ENCODE measurements around the gene RABAC1. TPM values are rescaled to one million over a fixed set of nuclear protein-coding genes. Genes with fewer than 3 reads are reported as not detected.

The RABAC1 gene
- total and polyA plus RNA-seq, 2 of the 8 experiments (the other 6 are each of a cell fraction or from before 2014, with no cell fraction given): 124 to 439 TPM

GRCh38 chr19:41987141-41987860, 28.2 kb upstream of the RABAC1 start:
- no peaks in the 10 kb centered on the region for H3K27me3 ChIP-seq (replicated peaks in 1 of 4; ENCODE audit: control insufficient read depth in 3 of 4, extremely low read depth in 1 of 4, insufficient read depth in 3 of 4, low read length in 3 of 4)
- H2BK120ac ChIP-seq (replicated peaks; ENCODE audit: low read depth, low read length): no peak overlapping the region
- POLR2A ChIA-PET (ENCODE audit: partially characterized antibody): interaction anchor here (0.6 kb wide), 2 partner anchors 74 to 658 kb away, joined by 3 to 6 read pairs; no protein-coding TSS in a partner anchor
- no peak overlapping the region for H3K18ac ChIP-seq (ENCODE audit: extremely low read depth, low read length)
- H3K79me2 ChIP-seq (ENCODE audit: control insufficient read depth in 1 of 2, insufficient read depth in 2 of 2, low read length in 2 of 2): no peaks in the 10 kb centered on the region
- H2AFZ ChIP-seq (ENCODE audit: low read length): no peak overlapping the region
- H3K79me1 ChIP-seq (ENCODE audit: low read depth, low read length): no peaks in the 10 kb centered on the region
- FAIRE-seq: no peak
- H2BK20ac ChIP-seq (ENCODE audit: low read length): no peak overlapping the region
- H3K56ac ChIP-seq (replicated peaks; ENCODE audit: insufficient read length, low read depth, low read length): no peak overlapping the region
- H3K4me3 ChIP-seq (ENCODE audit: extremely low read depth in 1 of 4, insufficient read depth in 2 of 4, low read depth in 3 of 4, low read length in 4 of 4): no peak overlapping the region
- no peak overlapping the region for H3K4me2 ChIP-seq (ENCODE audit: insufficient read depth in 1 of 2, low read depth in 2 of 2, low read length in 2 of 2)
- H2AK5ac ChIP-seq (ENCODE audit: low read depth, low read length): no peak overlapping the region
- H3K36me3 ChIP-seq (ENCODE audit: control insufficient read depth in 2 of 4, insufficient read depth in 4 of 4, low read length in 3 of 4): peaks cover 2 to 8% (median 7%) of the 10 kb centered on the region in 4 experiments; a peak in 3 of 8 replicates
- peaks cover 4 to 8% of the 10 kb centered on the region in 2 experiments for H4K20me1 ChIP-seq (replicated peaks in 1 of 2; ENCODE audit: control insufficient read depth in 1 of 2, insufficient read depth in 2 of 2, low read length in 2 of 2)
- no peak overlapping the region for H4K5ac ChIP-seq (ENCODE audit: insufficient read length, low read depth, low read length)
- H3K9ac ChIP-seq (replicated peaks in 1 of 4; ENCODE audit: extremely low read depth in 1 of 4, low read depth in 3 of 4, low read length in 3 of 4): no peak overlapping the region
- no peak overlapping the region for H2BK5ac ChIP-seq (ENCODE audit: low read depth, low read length)
- H2BK12ac ChIP-seq (ENCODE audit: low read depth, low read length): no peak overlapping the region
- no peak overlapping the region for H3K4ac ChIP-seq (replicated peaks; ENCODE audit: insufficient read length, low read depth, low read length)
- H4K91ac ChIP-seq (replicated peaks; ENCODE audit: insufficient read length, low read length): no peak overlapping the region
- H3K27ac ChIP-seq (ENCODE audit: low read depth, low read length): no peak overlapping the region
- no peak overlapping the region for H2BK15ac ChIP-seq (ENCODE audit: low read length)
- H3K9me3 ChIP-seq (ENCODE audit: insufficient read depth in 2 of 2, low read depth in 1 of 2, low read length in 1 of 2): no peaks in the 10 kb centered on the region
- CTCF ChIA-PET (ENCODE audit: partially characterized antibody): interaction anchor here (1.0 to 1.6 kb wide), 2 partner anchors 48 to 50 kb away, joined by 3 to 5 read pairs; no protein-coding TSS in a partner anchor
- DNase-seq (ENCODE audit: low read depth in 1 of 2, low spot score in 2 of 2): no peak
- no peak overlapping the region for H3K14ac ChIP-seq (ENCODE audit: insufficient read length)
- H4K8ac ChIP-seq (ENCODE audit: extremely low read depth, insufficient read depth, low read length): no peak overlapping the region
- no peaks in the 10 kb centered on the region for H3K23me2 ChIP-seq (ENCODE audit: low read depth, low read length)
- WGBS, 2 experiments (ENCODE audit: extremely low coverage in 1 of 2, insufficient coverage in 1 of 2, insufficient read length in 1 of 2, insufficient replicate concordance in 2 of 2, low coverage in 1 of 2, low lambda C conversion rate in 2 of 2, missing lambda C conversion rate in 1 of 2): 93% methylated on average over 10 of the region's 10 CpGs; no CpG with 5 or more reads in 1 of the 2 experiments
- no peaks in the 10 kb centered on the region; a peak in 1 of 7 replicates for H3K4me1 ChIP-seq (replicated peaks in 1 of 4; ENCODE audit: control insufficient read depth in 3 of 4, insufficient read depth in 4 of 4, low read length in 3 of 4)
- no peak overlapping the region for H3K23ac ChIP-seq (ENCODE audit: insufficient read length)
- TF ChIP-seq EZH2 (IDR thresholded peaks at IDR 0.05; ENCODE audit: low read depth, low read length, severe bottlenecking) (no peak), ASH2L (IDR thresholded peaks at IDR 0.05; ENCODE audit: low read length) (no peak), RNF2 (IDR thresholded peaks at IDR 0.05; ENCODE audit: borderline replicate concordance, low read depth, low read length, missing control alignments, poor library complexity, severe bottlenecking) (no peak), BACH1 (IDR thresholded peaks at IDR 0.05; ENCODE audit: low read length) (no peak), JUND (IDR thresholded peaks at IDR 0.05; ENCODE audit: low read length) (no peak), ATF2 (IDR thresholded peaks at IDR 0.05; ENCODE audit: low read length) (no peak), KDM1A (IDR thresholded peaks at IDR 0.05; ENCODE audit: borderline replicate concordance, low read length) (no peak), E2F6 (IDR thresholded peaks at IDR 0.05) (no peak)

Data from H1 (cell line).